HG03521 (cell line): ENCODE measurements around the gene MEG3.

Experiments
- ATAC-seq: cut with Tn5 transposase; IDR thresholded peaks from one replicate; pipeline ENCODE4 v1.9.1; 2021; ENCODE audit warnings: mild to moderate bottlenecking, moderate library complexity; ENCODE audit not compliant: unreplicated experiment

MEG3 gene

GRCh38 chr14:100844421-100844820 is 18.5 kb downstream of the MEG3 start:
- ATAC-seq, result no peak

GRCh38 chr14:100844846-100845245 is 18.9 kb downstream of the MEG3 start:
- ATAC-seq, result no peak

GRCh38 chr14:100845341-100845740 is 19.4 kb downstream of the MEG3 start:
- ATAC-seq, result no peak

- ATAC-seq, result no peak
Observed at GRCh38 chr14:100846309-100846859, 20.5 kb downstream of the MEG3 start.

GRCh38 chr14:100849115-100849781 is 23.3 kb downstream of the MEG3 start:
- no peak for ATAC-seq

- no peak for ATAC-seq
Observed at GRCh38 chr14:100850841-100851585, 25.1 kb downstream of the MEG3 start.

GRCh38 chr14:100851586-100851916 is 25.6 kb downstream of the MEG3 start:
- no peak for ATAC-seq

- no peak for ATAC-seq
Observed at GRCh38 chr14:100851946-100852620, 26.2 kb downstream of the MEG3 start.

- no peak for ATAC-seq
Observed at GRCh38 chr14:100854435-100854834, 28.5 kb downstream of the MEG3 start.

- ATAC-seq, result no peak
Observed at GRCh38 chr14:100855256-100855930, 29.5 kb downstream of the MEG3 start.

- no peak for ATAC-seq
Observed at GRCh38 chr14:100856056-100856950, 30.4 kb downstream of the MEG3 start.

- no peak for ATAC-seq
Observed at GRCh38 chr14:100857233-100857922, 31.5 kb downstream of the MEG3 start.

- ATAC-seq, result no peak
Observed at GRCh38 chr14:100857923-100858837, 32.3 kb downstream of the MEG3 start.

GRCh38 chr14:100858838-100859220 is 32.9 kb downstream of the MEG3 start:
- no peak for ATAC-seq

GRCh38 chr14:100859781-100860180 is 33.9 kb downstream of the MEG3 start:
- ATAC-seq, result no peak

- ATAC-seq, result no peak
Observed at GRCh38 chr14:100860556-100861187, 34.8 kb downstream of the MEG3 start.

GRCh38 chr14:100861188-100861936 is 35.4 kb downstream of the MEG3 start:
- ATAC-seq, result no peak

GRCh38 chr14:100861937-100862247 is 36.0 kb downstream of the MEG3 start:
- ATAC-seq, result no peak
